HUDEP-2 (cell line): ENCODE data around the gene ST6GALNAC6.

Source experiments
- DNase-seq, 76 experiments: peaks; one replicate each; lab custom pipeline; 2025; ENCODE audit not compliant: unreplicated experiment in 76 of 76; lab: John Stamatoyannopoulos, UW

ST6GALNAC6 gene

DNA sequence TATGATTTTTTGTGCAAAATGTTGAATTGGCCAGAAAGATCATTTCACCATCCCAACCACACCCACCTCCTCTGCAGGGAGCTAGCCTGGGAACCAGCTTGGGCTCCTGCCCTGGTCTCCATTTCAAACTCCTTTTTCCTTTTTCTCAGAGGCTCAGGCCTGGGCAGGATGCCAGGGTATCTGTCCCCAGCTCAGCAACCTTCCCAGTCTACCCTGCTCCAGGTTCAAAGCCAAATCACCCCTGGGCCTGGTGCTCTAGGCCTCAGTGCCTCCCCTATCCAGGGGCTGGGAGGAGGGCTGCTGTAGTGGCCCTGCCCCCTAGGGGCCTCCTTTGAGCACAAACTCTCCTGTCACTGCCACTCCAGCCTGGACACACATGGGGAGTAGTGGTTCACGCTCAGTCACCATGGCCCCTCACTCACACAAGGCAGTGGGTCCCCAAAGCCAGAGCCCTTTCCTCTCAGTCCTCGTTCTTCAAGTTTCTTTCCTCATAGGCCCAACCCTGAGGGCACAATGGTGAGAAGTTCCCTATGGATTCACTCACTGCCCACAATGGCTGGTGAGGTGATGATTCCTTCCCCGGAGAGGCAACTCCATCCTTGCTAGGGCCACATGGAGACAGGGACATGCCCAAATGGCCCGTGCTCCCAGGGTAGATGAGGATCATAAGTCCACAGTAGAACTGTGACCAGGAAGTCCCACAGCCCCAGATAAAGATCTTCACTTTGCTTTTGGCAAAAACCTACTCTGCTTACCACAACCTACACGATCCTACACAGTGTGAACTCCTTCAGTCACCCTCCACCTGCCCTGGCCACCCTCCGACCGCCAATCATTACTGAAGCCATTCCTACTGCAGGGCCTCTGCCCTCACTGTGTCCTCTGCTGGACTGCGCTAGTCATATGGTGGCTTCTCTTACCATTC lies 19.0 kb upstream of the ST6GALNAC6 start:
- DNase-seq = peak in 41 of 76 experiments; percentile 11 to 60 (median 37)

DNA sequence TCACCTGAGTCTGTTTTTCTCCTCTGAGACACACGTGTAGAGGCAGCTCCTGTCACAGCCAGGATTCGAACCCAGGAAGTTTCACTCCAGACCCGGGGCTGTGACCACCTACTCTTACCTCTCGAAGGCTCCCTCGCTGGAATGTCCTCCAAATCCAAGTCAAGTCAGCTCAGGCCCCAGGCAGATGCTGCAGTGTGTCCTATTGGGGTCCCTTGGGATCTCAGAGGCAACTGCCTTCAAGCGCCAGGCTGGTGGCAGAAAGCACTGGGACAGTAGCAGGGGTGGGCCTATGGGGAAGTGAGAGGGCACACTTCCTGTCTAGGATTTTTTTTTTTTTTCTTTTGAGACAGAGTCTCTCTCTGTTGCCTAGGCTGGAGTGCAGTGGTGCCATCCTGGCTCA lies 18.2 kb upstream of the ST6GALNAC6 start:
- DNase-seq = no peak

DNA sequence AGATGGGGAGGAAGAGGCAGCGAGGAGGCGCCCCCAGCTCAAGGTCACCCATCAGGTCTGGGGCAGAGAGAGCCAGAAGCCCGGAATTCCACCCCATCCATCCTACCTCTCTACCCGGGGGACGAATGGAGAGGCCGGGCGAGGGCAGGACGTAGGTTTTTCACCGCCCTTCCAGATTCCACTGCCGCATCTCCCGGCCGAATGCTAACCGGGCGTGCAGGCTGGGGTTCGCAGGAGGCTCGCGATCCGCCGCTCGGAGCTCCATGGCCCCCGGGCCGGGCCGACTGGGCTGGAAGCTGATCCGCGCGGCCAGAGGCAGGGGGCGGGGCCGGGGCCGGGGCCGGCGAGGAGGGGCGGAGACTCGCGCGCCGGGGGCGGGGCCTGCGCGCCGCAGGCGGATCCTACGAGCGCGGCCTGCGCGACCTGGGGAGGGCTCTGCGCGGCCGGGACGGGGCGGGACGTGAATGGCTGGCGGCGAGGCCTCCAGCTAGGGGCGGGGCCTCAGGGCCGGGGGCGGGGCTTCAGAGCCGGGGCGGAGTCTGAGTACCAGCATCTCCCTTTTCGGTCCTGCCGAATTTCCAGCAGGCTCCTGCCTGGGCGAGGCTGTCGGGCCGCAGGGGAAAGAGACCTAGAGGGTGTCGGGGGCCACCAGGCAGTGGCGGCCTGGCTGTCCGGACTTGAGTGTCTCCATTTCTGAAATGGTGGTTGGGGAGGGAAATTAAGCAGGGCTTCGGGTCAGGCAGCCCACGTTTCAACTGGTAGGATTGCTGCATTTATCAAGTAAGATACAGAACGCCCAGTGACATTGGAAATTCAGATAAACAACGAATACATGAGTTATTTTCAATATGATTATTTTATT lies 17.5 kb upstream of the ST6GALNAC6 start, which contains the start of gene ST6GALNAC4:
Gene ST6GALNAC4, minus strand, starts transcription at position 322 of the 862 bp plus-strand sequence. CDS start 622 bp downstream, outside the sequence.
- peak in 73 of 76 experiments; percentile 49 to 98 (median 91) for DNase-seq

DNA sequence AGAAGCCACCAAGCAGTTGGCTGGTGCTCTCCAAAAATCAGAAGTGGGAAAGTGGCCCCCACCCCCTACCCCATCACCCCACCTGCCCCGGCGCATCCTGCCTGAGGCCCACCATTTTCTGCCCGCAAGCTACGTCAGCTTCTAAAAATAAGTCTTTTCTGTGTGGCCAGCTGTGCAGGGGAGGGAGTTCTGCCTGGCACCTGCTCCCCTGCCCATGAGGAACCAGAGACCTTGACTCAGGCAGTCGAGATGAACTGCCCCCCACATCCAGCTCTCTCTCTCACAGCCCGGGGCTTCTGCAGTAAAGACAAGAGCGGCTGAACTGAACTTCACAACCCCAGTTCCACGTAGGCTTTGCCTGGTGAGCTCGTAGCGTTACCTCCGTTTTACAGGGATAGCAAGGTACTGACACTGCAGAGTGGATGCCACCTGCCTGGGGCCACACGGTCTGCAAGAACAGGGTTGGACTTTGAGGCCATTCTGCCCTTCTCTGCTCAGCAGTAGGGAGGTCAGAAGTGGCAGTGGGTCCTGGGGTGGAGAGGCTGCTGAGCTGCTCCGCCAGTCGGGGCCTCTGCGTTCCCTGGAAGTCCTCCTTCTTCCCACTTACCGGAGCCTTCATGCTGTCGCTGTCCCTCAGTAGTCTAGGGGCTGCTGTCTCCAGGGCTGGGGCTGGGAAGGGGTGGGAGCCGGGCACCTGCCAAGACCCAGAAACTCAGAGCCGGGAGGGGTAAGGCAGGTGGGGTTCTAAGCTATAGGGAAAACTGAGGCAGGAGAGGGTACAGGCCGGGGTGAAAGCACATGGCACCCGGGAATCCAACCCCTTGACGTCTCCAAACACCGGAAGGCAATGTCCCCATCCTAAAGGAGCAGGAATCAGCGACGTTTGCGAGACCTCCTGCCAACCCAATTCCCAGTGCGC lies 16.7 kb upstream of the ST6GALNAC6 start:
- peak in 3 of 76 experiments; percentile 34 to 39 (median 35) for DNase-seq

DNA sequence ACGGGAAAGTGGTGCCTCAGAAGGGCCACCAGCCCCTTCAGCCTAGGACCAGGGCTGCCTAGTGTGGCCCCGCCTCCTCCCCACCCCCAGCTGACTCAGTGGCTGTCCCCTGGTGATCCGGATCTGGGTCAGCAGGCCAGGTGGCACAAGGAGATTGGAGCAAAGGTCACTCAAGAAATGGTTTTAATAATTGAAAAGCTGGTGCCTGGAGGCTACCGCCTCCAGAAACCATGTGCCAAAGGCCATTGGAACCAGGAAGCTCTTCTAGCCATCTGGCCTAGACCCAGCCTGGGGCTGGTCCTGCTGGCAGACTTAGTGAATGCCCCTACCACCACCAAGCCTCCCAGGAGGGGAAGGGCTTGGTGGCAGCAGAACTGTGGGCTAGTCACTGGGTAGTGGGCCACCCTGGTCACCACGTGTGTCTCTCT lies 15.9 kb upstream of the ST6GALNAC6 start:
- DNase-seq = peak in 65 of 76 experiments; percentile 24 to 79 (median 57)

DNA sequence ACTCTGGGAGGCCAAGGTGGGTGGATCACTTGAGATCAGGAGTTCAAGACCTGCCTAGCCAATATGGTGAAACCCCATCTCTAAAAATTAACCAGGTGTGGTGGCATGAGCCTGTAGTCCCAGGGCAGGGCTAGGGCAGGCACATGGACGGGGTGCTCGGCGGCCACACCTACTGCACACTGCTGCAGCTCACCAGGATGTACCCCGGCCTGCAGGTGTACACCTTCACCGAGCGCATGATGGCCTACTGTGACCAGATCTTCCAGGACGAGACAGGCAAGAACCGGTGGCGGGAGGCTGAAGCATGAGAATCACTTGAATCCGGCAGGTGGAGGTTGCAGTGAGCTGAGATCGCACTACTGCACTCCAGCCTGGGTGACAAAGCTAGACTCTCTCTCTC lies 14.3 kb upstream of the ST6GALNAC6 start:
- no peak for DNase-seq

DNA sequence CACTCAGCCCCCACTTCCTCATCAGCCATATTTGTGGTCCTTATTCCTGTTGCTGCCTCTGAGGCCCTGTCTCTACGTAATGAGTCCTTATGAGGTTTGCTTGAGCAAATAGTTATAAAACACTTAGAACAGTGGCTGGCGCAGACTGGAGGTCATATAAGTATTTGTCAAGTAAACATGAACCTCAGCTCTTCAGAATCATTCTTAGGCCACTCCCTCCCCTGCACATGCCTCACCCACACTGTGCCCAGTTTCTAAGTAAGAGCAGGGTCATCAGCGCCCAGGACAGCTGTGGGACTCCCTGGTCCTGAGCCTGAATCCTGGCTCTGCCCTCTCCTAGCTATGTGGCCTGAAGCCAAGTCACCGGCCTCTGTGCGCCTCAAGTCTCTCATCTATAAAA lies 13.5 kb upstream of the ST6GALNAC6 start:
- no peak for DNase-seq

DNA sequence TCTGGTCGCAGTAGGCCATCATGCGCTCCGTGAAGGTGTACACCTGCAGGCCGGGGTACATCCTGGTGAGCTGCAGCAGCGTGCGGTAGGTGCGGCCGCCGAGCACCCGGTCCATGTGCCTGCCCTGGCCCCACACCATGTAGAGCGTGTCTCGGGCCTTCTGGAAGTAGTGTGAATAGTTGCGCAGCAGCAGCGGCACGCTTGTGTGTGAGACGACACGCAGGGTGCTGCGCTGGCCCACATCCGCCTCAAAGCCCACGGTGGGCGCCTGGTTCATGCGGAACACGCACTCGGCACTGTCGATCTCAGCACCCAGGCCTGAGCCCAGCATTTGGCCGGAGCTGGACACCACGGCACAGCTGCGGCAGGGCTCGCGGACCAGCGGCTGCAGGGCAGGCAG lies 12.9 kb upstream of the ST6GALNAC6 start:
- DNase-seq = no peak

DNA sequence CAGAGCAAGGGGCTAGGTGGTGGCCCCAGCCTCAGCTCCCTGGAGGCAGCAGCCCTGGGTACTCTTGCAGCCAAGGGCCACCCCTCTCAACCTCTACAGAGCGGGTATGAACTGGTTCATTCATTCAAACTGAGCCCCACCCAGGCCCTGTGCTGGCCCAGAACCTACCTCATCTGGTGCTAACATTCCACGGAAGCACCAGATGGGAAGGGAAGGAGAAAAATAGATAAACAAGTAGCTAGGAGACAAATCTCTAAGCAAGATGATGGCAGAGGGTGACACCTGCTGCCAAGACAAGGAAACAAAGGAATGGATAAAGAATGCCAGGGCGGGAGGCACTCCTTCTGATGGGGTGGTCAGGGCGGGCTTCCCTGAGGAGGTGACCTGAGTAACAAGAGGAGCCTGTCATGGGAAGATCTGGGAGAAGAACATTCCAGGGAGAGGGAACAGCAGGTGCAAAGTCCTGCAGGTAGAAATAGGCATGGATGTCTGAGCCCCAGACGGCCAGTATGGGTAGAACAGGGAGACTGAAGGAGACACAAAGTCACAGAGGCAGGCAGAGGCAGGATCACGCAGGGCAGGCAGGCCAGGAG lies 11.3 kb upstream of the ST6GALNAC6 start:
- peak in 15 of 76 experiments; percentile 19 to 62 (median 34) for DNase-seq

DNA sequence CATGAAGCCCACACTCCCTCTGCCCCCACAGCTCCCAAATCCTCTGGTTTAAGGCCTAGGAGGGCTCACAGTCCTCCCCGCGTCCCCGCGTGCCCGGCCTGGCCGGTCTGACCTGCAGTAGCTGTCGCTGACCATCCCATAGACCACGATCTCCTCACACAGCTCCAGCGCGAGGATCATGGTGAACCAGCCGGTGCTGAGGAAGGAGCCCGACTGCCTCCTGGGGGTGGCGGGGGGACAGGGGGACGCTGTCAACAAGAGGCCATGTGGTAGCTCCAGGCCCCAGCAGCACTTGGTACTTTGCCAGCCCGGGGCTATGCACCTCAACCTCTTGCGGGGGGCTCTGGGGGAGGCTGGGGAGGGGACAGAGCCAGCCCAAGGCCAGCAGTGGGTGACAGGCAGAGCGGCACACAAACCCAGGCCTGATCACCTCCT lies 10.5 kb upstream of the ST6GALNAC6 start:
- no peak for DNase-seq

DNA sequence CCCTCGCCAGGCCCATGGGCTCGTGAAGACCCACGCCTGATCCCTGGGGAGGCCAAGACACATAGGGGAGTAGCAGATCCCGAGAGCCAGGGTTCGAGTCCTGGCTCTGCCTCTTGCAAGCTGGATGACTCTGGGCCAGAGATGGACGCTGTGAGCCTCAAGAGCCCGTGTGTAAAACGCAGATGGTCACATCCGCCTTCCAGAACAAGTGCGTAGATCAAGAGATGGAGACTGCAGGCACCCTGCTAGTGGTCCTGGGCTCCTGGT lies 9.2 kb upstream of the ST6GALNAC6 start:
- no peak for DNase-seq

DNA sequence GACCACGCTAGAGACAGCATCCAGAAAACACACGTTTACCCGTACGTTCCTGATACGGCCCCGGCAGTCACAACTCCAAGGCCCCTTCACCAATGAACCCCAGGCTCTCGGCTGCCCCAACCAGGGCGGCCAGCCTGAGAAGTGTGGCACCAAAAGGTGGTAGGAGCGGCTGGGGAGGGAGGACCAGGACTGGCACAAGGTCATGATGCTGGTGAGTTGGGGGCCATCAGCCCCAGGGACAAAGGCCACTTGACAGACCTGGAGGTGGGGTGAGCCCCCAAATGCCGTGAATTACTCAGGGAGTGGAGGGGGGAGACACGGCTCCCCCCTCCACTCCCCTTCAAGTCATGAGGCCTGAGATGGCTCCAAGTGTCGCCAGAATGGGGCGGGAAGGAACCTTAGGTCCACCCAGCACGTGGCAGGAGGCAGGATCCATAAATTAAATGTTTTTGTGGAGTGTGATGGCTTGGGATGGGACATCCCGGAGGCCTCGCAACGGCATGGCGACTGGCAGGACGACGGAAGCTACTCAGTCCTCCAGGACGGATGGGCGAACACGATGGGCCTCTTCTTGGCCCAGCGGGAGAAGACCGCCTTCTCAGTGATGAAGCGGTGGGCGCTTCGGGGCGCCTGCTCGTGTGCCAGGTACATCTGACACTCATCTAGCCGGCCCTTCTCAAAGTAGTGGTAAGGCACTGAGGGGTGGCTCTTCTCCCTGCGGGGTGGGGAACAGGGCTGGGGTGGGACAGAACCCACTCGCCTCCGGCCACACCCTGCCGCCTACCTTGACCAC lies 8.7 kb upstream of the ST6GALNAC6 start:
- no peak for DNase-seq

DNA sequence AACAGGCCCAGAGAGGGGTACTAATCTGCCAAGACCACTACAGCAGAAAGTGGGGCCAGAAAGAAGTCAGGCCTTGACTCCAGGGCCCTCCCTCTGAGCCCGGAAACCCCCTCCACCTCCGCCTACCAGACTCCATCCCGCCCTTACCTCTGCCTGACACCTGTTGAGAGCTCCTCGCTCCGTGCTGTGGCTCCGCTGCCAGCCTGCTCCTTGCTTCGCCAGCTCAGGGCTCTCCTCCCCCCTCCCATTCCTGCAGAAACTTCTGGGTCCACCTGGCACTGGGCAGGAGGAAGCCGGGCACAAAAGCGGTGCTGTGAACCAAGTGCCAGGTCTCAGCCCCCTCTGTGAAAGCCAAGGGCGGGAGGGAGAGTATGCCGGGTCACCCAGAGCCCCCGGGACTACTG lies 6.4 kb upstream of the ST6GALNAC6 start:
- no peak for DNase-seq

DNA sequence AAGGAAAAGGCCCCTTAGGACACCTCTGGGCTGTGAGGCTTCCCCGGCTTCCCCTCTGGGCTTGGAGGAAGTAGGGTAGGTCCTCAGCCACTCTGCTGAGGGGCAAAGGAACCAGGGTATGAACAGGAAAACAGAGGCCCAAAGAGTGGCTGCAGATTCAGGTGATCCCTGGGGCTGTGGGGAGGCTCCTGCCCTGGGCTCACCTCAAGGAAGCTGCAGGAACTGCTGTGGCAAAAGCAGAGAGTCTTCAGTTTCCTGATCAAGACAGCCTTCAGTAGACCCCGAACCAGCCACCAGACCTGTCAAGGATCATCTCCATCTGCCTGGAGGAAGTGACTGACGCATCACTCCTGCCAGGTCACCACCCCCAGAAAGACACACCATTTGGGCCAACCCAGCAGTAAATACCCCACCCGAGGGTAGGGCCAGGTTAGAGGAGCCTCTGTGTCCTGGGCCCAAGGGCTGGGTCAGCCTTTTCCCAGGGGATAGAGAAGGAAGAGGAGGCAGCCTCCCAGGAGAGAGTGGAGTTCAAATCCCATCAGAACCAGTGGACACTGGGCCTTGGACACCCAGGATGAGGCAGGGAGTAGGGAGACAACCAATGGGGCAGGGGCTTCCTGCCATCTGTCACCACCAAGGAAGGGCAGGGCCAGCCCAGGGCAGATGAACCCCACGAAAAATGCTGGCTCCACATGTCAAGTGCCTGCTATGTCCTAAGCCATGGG lies 5.8 kb upstream of the ST6GALNAC6 start:
- DNase-seq = peak in 1 of 76 experiments; percentile 11

DNA sequence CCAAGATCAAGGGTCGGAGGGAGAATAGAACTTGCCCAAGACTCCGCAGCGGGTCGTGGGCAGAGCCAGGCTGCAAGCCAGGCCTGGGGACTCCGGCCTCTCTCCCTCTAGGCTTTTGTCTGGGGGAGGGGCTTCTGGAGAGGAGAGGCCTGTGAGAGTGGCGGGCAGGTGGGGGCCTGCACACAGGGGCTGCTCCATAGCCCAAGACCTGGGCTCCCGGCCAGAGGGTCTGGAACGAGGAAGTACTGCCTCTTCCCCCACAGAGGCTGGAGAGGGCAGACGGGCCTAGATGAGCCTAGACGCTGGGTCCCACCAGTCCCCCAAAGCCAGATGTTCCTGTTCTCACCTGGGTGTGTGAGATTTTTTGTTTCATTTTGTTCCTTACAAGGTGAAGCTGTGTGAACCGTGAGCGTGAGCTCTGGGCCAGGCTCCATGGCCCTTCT lies 5.2 kb upstream of the ST6GALNAC6 start:
- no peak for DNase-seq

DNA sequence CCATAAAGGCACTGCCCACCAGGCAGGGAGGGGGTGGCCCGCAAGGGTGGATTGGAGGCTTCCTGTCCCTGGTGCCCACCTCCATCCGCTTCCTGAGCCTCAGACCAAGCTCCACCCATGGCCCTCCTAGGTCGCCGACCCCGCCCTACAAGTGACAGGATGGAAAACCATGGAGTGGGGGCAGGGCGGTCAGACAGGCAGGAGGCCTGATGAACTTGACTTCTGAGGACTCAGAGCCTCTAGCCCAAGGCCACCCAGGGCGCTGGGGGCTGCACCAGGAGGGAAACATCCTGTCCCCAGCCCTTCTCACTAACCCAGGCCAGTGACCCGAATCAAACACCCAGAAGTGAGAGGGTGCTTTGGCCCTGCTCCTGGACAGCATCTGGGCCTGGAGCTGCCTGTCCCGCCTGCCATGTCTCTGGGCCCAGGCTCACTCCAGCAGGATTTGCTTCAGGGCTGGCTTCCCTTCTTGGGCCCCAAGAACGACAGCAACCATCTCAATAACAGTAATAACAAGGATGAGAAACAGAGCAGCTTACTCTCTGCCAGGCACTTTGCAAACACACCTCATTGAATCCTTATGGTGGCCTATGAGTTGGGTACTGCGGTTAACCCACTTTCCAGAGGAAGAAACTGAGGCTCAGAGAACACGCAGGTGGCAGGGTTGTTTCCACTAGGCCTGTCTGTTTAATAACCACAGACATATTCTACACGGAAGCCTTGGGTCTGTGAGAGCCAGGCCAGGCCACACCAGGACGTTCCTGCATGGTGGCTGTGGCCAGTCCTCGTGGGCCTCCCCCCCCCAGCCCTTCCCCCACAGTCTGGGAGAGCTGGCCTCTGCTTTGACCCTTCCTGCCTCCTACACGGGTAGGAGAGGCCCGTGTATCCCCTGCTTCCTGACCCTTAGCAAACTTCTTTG lies 4.4 kb upstream of the ST6GALNAC6 start:
- DNase-seq = peak in 67 of 76 experiments; percentile 21 to 83 (median 59)

DNA sequence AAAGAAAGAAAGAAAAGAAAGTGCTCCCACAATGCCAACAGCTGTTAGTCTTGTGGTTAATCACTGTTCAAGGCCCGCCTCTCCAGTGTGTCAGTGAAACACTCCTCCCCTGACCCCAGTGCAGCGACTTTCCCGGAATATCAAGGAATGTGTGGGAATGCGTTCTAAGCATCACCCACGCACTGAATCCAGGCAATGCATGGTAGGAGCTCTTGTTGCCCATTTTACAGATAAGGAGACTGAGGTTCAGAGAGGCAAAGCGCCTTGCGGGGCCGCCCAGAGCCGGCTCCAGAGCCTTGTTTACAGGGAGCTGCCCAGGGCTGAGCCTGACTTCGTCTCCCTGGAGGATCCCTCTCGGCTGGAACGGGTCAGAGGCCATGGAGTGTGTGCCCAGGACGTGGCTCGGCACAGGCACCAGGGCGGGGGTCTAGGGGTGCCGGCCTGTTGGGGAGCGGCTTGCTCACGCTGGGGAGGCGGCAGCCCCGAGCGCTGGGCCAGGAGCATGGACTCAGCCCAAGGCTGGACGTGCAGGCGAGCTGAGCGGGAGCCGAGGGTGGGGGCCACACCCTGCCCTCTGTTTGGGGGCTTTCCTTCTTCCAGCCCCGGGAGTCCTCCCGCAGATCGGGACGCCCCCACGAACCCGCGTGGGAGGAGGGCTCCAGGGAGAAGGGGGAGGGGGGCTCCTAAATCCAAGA lies 823 bp downstream of the ST6GALNAC6 start:
- peak in 8 of 76 experiments; percentile 25 to 57 (median 32) for DNase-seq
